PC-3 (cell line): ENCODE measurements around the gene FSD1. TPM values are rescaled to one million over a fixed set of nuclear protein-coding genes. Genes with fewer than 3 reads are reported as not detected.

Experiments
- ATAC-seq: fragments of 200-7000 bp; cut with Tn5 transposase; 2 replicates; pipeline ENCODE4 v1.9.1; 2020; ENCODE audit warnings: mild to moderate bottlenecking, moderate library complexity
- BruUV-seq: library from RNA; stranded (reverse); fragments of 400-500 nt; replicated peaks from 2 replicates; lab custom pipeline; 2021; lab: Mats Ljungman, UMichigan
- CTCF ChIA-PET: fragments of 300-600 bp; sonication (Branson Sonifier 250); formaldehyde crosslinking; loops from one replicate; lab custom pipeline; 2022; ENCODE audit warnings: antibody characterized with exemption; lab: Charles Lee
- POLR2A ChIA-PET: fragments of 300-600 bp; sonication (Branson Sonifier 250); formaldehyde crosslinking; loops from one replicate; lab custom pipeline; 2022; ENCODE audit warnings: antibody characterized with exemption; ENCODE audit not compliant: unreplicated experiment; lab: Charles Lee
- DNase-seq: peaks from one replicate; pipeline ENCODE4 v3.0.0-alpha.2; 2015
- H2AFZ ChIP-seq: fragments of 300-600 bp; sonication (generic); 2 replicates; pipeline ENCODE4 v1.6.0; 2016; ENCODE audit warnings: antibody characterized with exemption, low read length
- H3F3A ChIP-seq: fragments of 300-600 bp; sonication (generic); one replicate; pipeline ENCODE4 v1.6.0; 2017; ENCODE audit warnings: antibody characterized with exemption, low read length, control low read depth, mild to moderate bottlenecking; ENCODE audit not compliant: unreplicated experiment
- H3K27ac ChIP-seq: fragments of 300-600 bp; sonication (generic); 2 replicates; pipeline ENCODE4 v1.5.1; 2016; ENCODE audit warnings: mild to moderate bottlenecking, low read length
- H3K27me3 ChIP-seq: fragments of 300-600 bp; sonication (generic); 2 replicates; pipeline ENCODE4 v1.6.1; 2016; ENCODE audit warnings: low read length, mixed read lengths
- H3K36me3 ChIP-seq: fragments of 300-600 bp; sonication (generic); 2 replicates; pipeline ENCODE4 v1.6.1; 2016; ENCODE audit warnings: low read depth, mixed run types, low read length, mixed read lengths
- H3K4me1 ChIP-seq: fragments of 300-600 bp; sonication (generic); 2 replicates; pipeline ENCODE4 v1.5.1; 2016; ENCODE audit warnings: low read length; ENCODE audit not compliant: insufficient read depth
- H3K4me2 ChIP-seq: fragments of 300-600 bp; sonication (generic); 2 replicates; pipeline ENCODE4 v1.6.0; 2016; ENCODE audit warnings: low read length
- H3K4me3 ChIP-seq: fragments of 300-600 bp; sonication (generic); 2 replicates; pipeline ENCODE4 v1.5.1; 2016; ENCODE audit warnings: mild to moderate bottlenecking, low read length, mixed read lengths
- H3K79me2 ChIP-seq: fragments of 300-600 bp; sonication (generic); 2 replicates; pipeline ENCODE4 v1.6.1; 2017; ENCODE audit warnings: low read length, mixed read lengths
- H3K9ac ChIP-seq: fragments of 300-600 bp; sonication (generic); 2 replicates; pipeline ENCODE4 v1.6.0; 2016; ENCODE audit warnings: mild to moderate bottlenecking, low read length
- H3K9me2 ChIP-seq: fragments of 300-600 bp; sonication (generic); replicated peaks from 2 replicates; pipeline ENCODE4 v1.6.1; 2016; ENCODE audit warnings: mixed run types, low read length, mixed read lengths
- H3K9me3 ChIP-seq: fragments of 300-600 bp; sonication (generic); 2 replicates; pipeline ENCODE4 v1.6.1; 2016; ENCODE audit warnings: low read length, mixed read lengths
- H4K20me1 ChIP-seq: fragments of 300-600 bp; sonication (generic); 2 replicates; pipeline ENCODE4 v1.6.1; 2016; ENCODE audit warnings: low read length, mixed read lengths
- EZH2 ChIP-seq: fragments of 300-600 bp; sonication (generic); IDR thresholded peaks from one replicate; pipeline ENCODE4 v1.6.1; 2017; ENCODE audit warnings: antibody characterized with exemption, mild to moderate bottlenecking, low read length; ENCODE audit not compliant: unreplicated experiment
- EZH2phosphoT487 ChIP-seq: fragments of 300-600 bp; sonication (generic); IDR thresholded peaks from 2 replicates; pipeline ENCODE4 v1.6.1; 2018; ENCODE audit warnings: mild to moderate bottlenecking, antibody characterized with exemption, low read length, borderline replicate concordance
- intact Hi-C: fragments of 100-400 bp; cut with micrococcal nuclease; formaldehyde crosslinking; loops from 2 replicates; pipeline ENCODE4 v1.9.0; 2023
- total RNA-seq: library from RNA; depleted of rRNA; stranded (reverse); fragments of >200 nt; gene quantifications from 2 replicates; pipeline ENCODE4 v1.2.3, GENCODE V29; 2014
- TF ChIP-seq, protein P1 (sequence below): fragments of 300-600 bp; sonication (generic); conservative IDR thresholded peaks from 2 replicates; pipeline ENCODE4 v1.5.1; 2017; ENCODE audit warnings: antibody characterized with exemption, low read depth, mild to moderate bottlenecking, low read length

Gene FSD1
- total RNA-seq, 1 experiment from 2014 or later: 8.7 TPM

DNA sequence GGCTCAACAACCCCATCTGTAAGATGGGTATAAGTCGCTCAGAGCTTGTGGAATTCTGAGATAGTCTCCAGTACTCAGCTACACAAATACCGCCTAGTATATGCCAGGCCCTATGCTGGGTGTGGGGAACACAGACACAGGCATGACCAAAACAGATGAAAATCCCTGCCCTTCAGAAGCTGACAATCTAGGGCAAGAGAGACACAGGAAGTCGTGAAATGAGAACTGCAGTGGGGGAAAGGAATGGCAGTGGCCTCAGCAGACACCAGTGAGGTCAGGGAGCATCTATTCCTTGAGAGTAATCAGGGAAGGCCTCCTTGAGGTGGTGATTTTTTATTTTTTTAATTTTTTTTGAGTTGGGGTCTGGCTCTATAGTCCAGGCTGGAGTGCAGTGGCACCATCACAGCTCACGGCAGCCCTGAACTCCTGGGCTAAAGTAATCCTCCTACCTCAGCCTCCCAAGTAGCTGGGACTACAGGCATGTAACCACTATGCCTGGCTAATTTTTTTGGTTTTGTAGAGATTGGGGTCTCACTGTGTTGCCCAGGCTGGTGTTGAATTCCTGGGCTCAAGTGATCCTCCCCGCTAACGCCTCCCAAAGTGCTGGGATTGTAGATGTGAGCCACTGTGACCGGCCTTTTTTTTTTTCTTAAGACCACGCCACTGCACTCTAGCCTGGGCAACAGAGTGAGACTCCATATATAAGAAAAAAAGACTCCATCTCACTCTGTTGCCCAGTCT, 5.4 kb upstream of the FSD1 start:
- Histone ChIP-seq H3K36me3 (no peaks in the 10 kb centered on the region), H3K9me2 (no peaks in the 10 kb centered on the region), H4K20me1 (no peaks in the 10 kb centered on the region), H3K4me3 (no peak overlapping the region), H3K79me2 (no peaks in the 10 kb centered on the region), H3K27ac (no peak overlapping the region), H3F3A (no peaks in the 10 kb centered on the region), H3K4me2 (no peak overlapping the region), H3K4me1 (no peaks in the 10 kb centered on the region), H2AFZ (no peak overlapping the region), H3K27me3 (no peaks in the 10 kb centered on the region), H3K9me3 (no peaks in the 10 kb centered on the region), H3K9ac (no peak overlapping the region)
- DNase-seq: no peak
- ATAC-seq: no peak
- TF ChIP-seq EZH2phosphoT487: no peak
- no peak for TF ChIP-seq EZH2
- TF ChIP-seq, protein P1, sequence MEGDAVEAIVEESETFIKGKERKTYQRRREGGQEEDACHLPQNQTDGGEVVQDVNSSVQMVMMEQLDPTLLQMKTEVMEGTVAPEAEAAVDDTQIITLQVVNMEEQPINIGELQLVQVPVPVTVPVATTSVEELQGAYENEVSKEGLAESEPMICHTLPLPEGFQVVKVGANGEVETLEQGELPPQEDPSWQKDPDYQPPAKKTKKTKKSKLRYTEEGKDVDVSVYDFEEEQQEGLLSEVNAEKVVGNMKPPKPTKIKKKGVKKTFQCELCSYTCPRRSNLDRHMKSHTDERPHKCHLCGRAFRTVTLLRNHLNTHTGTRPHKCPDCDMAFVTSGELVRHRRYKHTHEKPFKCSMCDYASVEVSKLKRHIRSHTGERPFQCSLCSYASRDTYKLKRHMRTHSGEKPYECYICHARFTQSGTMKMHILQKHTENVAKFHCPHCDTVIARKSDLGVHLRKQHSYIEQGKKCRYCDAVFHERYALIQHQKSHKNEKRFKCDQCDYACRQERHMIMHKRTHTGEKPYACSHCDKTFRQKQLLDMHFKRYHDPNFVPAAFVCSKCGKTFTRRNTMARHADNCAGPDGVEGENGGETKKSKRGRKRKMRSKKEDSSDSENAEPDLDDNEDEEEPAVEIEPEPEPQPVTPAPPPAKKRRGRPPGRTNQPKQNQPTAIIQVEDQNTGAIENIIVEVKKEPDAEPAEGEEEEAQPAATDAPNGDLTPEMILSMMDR: no peak
- CTCF ChIA-PET: no interaction called here
- intact Hi-C loops: no loop called here
- no TSS peak for BruUV-seq
- POLR2A ChIA-PET: no interaction called here

DNA sequence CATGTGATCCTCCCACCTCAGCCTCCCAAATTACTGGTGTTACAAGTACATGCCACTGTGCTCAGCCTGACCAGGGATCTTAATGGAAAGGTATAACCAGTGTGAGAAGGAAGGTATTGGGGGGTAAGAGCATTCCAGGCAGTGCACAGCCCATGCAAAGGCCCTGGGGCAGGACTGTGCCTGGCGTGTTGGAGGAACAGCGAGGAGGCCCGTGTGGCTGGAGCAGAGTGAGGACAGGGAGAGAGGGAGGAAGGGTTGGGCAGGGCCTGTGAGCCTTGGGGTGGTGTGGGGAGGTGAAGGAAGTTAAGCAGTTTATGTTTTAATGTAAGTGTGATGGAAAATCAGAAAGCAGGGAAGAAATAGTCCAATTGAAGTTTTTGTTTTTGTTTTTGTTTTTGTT, 3.8 kb upstream of the FSD1 start:
- CTCF ChIA-PET: no interaction called here
- TF ChIP-seq EZH2phosphoT487 (no peak), EZH2 (no peak)
- TF ChIP-seq, protein P1: no peak
- no peak overlapping the region for H3K4me3 ChIP-seq
- DNase-seq (no peak), ATAC-seq (no peak)
- BruUV-seq: no TSS peak
- H3K4me1 ChIP-seq: no peaks in the 10 kb centered on the region
- no peaks in the 10 kb centered on the region for H3K9me3 ChIP-seq
- no peak overlapping the region for H3K27ac ChIP-seq
- H3K27me3 ChIP-seq: no peaks in the 10 kb centered on the region
- no peaks in the 10 kb centered on the region for H3K79me2 ChIP-seq
- no peaks in the 10 kb centered on the region for H4K20me1 ChIP-seq
- H3K9me2 ChIP-seq: no peaks in the 10 kb centered on the region
- POLR2A ChIA-PET: no interaction called here
- no peak overlapping the region for H2AFZ ChIP-seq
- no peaks in the 10 kb centered on the region for H3F3A ChIP-seq
- no peaks in the 10 kb centered on the region for H3K36me3 ChIP-seq
- H3K4me2 ChIP-seq: no peak overlapping the region
- H3K9ac ChIP-seq: no peak overlapping the region
- intact Hi-C loops: no loop called here

DNA sequence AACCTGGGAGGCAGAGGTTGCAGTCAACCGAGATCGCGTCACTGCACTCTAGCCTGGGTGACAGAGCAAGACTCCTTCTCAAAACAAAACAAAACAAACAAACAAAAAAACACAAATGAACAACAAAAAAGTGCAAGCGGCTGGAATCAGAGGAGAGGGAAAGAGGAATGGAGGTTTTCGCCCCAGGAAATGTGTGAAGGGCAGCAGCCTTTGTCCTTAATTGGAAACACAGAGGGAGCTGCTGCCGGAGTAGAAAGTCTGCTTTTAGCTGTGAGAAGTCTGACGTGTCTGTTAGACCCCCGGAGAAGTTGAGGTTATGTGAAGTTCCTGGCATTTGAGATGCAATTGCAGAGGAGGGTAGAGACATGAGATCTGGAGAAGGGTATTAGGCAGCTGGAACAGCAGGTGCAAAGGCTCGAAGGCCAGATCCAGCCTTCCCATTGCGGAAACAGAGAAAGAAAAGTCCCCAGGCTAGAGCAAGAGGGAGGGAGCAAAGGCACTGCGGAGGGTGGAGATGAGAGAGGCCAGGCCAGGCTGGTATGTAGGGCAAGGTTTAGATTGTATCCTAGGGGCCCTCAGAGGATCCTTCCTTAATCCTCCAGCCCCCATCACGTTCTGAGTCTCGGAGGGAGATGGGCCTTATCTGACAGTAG, 2.7 kb upstream of the FSD1 start:
- no peaks in the 10 kb centered on the region for H3K27me3 ChIP-seq
- DNase-seq (no peak), ATAC-seq (no peak)
- H3K36me3 ChIP-seq: no peaks in the 10 kb centered on the region
- no peaks in the 10 kb centered on the region for H3K79me2 ChIP-seq
- no peak overlapping the region for H2AFZ ChIP-seq
- no peaks in the 10 kb centered on the region for H3F3A ChIP-seq
- H3K9ac ChIP-seq: no peak overlapping the region
- H3K4me3 ChIP-seq: no peak overlapping the region
- no peak overlapping the region for H3K4me2 ChIP-seq
- ChIA-PET POLR2A (no interaction called here), CTCF (no interaction called here)
- no peaks in the 10 kb centered on the region for H3K4me1 ChIP-seq
- TF ChIP-seq EZH2: no peak
- no TSS peak for BruUV-seq
- H3K9me3 ChIP-seq: no peaks in the 10 kb centered on the region
- intact Hi-C loops: no loop called here
- no peak overlapping the region for H3K27ac ChIP-seq
- no peaks in the 10 kb centered on the region for H3K9me2 ChIP-seq
- H4K20me1 ChIP-seq: no peaks in the 10 kb centered on the region
